Measurements from ENCODE around the gene MIDN. TPM values are rescaled to one million over a fixed set of nuclear protein-coding genes. Genes with fewer than 3 reads are reported as not detected.

Gene MIDN
- polyA plus RNA-seq, 2 of the 4 experiments (the other 2 are of a cell fraction), result 9.1 to 31.4 TPM

GRCh38 chr19:1298235-1298634 is 49.9 kb downstream of the MIDN start:
- CTCF ChIA-PET, result no interaction called here
- Histone ChIP-seq H3K4me3 (no peak overlapping the region), H3K4me1 (peaks cover 8% of the 10 kb centered on the region; the same call in 2 of the 3 replicates), H3K4me2 (no peak overlapping the region), H3K9me3 (no peaks in the 10 kb centered on the region), H3K27ac (no peak overlapping the region)
- ATAC-seq, result no peak
- POLR2A ChIA-PET, result no interaction called here
- 87% methylated on average over 8 of the region's 8 CpGs for WGBS (ENCODE audit: missing lambda C conversion rate)
- no peak for FAIRE-seq
- DNase-seq (ENCODE audit: low read depth in 1 of 2, low spot score in 1 of 2), result no peak
- TF ChIP-seq TP53 (CRISPR knock-in tag; IDR thresholded peaks at IDR 0.05) (no peak), HEYL (CRISPR knock-in tag; IDR thresholded peaks at IDR 0.05) (no peak), RAD21 (conservative IDR thresholded peaks at IDR 0.05 in 1 of 2, IDR thresholded peaks at IDR 0.05 in 1 of 2) (no peak), CBX2 (IDR thresholded peaks at IDR 0.05; ENCODE audit: borderline replicate concordance, low read depth) (no peak), CTCF (IDR thresholded peaks at IDR 0.05) (no peak), BHLHE40 (IDR thresholded peaks at IDR 0.05; ENCODE audit: low read depth, low read length) (no peak), ZFP36 (IDR thresholded peaks at IDR 0.05; ENCODE audit: borderline replicate concordance, partially characterized antibody) (no peak), ESRRA (IDR thresholded peaks at IDR 0.05; ENCODE audit: borderline replicate concordance, low read length) (no peak), E2F6 (IDR thresholded peaks at IDR 0.05; ENCODE audit: borderline replicate concordance, low read depth) (no peak), POLR2AphosphoS2 (conservative IDR thresholded peaks at IDR 0.05; ENCODE audit: low read length) (no peak), NR3C1 (IDR thresholded peaks at IDR 0.05) (no peak), HOXB13 (CRISPR knock-in tag; IDR thresholded peaks at IDR 0.05; ENCODE audit: low read depth) (no peak), SMC3 (IDR thresholded peaks at IDR 0.05) (no peak), RARB (CRISPR knock-in tag; IDR thresholded peaks at IDR 0.05) (no peak), KDM1A (IDR thresholded peaks at IDR 0.05; ENCODE audit: low read depth) (no peak), EHMT2 (IDR thresholded peaks at IDR 0.05; ENCODE audit: low read depth) (no peak), POLR2A (IDR thresholded peaks at IDR 0.05; ENCODE audit: low read length) (no peak)
- TF ChIP-seq, protein P1, sequence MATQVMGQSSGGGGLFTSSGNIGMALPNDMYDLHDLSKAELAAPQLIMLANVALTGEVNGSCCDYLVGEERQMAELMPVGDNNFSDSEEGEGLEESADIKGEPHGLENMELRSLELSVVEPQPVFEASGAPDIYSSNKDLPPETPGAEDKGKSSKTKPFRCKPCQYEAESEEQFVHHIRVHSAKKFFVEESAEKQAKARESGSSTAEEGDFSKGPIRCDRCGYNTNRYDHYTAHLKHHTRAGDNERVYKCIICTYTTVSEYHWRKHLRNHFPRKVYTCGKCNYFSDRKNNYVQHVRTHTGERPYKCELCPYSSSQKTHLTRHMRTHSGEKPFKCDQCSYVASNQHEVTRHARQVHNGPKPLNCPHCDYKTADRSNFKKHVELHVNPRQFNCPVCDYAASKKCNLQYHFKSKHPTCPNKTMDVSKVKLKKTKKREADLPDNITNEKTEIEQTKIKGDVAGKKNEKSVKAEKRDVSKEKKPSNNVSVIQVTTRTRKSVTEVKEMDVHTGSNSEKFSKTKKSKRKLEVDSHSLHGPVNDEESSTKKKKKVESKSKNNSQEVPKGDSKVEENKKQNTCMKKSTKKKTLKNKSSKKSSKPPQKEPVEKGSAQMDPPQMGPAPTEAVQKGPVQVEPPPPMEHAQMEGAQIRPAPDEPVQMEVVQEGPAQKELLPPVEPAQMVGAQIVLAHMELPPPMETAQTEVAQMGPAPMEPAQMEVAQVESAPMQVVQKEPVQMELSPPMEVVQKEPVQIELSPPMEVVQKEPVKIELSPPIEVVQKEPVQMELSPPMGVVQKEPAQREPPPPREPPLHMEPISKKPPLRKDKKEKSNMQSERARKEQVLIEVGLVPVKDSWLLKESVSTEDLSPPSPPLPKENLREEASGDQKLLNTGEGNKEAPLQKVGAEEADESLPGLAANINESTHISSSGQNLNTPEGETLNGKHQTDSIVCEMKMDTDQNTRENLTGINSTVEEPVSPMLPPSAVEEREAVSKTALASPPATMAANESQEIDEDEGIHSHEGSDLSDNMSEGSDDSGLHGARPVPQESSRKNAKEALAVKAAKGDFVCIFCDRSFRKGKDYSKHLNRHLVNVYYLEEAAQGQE (IDR thresholded peaks at IDR 0.05), result no peak
- TF ChIP-seq, protein P2, sequence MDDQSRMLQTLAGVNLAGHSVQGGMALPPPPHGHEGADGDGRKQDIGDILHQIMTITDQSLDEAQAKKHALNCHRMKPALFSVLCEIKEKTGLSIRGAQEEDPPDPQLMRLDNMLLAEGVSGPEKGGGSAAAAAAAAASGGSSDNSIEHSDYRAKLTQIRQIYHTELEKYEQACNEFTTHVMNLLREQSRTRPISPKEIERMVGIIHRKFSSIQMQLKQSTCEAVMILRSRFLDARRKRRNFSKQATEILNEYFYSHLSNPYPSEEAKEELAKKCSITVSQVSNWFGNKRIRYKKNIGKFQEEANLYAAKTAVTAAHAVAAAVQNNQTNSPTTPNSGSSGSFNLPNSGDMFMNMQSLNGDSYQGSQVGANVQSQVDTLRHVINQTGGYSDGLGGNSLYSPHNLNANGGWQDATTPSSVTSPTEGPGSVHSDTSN (IDR thresholded peaks at IDR 0.05), result no peak
- TF ChIP-seq, protein P3, sequence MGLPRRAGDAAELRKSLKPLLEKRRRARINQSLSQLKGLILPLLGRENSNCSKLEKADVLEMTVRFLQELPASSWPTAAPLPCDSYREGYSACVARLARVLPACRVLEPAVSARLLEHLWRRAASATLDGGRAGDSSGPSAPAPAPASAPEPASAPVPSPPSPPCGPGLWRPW (IDR thresholded peaks at IDR 0.05), result no peak

DNA sequence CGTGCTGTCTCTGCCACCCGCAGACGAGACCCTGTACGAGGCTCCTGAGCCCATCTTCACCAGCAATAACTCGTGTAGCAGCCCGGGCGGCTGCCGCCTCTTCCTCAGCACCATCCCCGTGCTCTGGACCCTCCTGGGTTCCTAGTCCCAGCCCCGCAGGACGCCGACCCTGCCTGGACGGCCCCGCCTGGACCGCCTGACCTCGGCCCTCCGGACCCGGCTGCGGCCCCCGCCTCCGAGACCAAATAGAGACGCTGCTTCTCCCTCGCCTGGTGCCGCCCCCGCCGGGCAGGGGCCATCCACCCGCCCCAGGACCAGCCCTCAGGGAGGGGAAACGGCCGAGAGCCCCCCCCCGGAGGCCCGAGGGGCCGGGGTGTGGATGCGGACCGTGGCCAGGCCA is 51.4 kb downstream of the MIDN start:
- FAIRE-seq, result no peak
- no peak for TF ChIP-seq PHF8 (IDR thresholded peaks at IDR 0.05; ENCODE audit: borderline replicate concordance, low read depth)
- TF ChIP-seq ELK1 (IDR thresholded peaks at IDR 0.05; ENCODE audit: low read depth, low read length), result no peak
- no peak for TF ChIP-seq FOSL2 (IDR thresholded peaks at IDR 0.05)
- TF ChIP-seq FOSL2 (CRISPR knock-in tag; IDR thresholded peaks at IDR 0.05), result no peak
- TF ChIP-seq, protein P4, sequence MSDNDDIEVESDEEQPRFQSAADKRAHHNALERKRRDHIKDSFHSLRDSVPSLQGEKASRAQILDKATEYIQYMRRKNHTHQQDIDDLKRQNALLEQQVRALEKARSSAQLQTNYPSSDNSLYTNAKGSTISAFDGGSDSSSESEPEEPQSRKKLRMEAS (IDR thresholded peaks at IDR 0.05), result no peak
- no peak for TF ChIP-seq POLR2A (IDR thresholded peaks at IDR 0.05; ENCODE audit: low read length)
- no peak for TF ChIP-seq RCOR1 (IDR thresholded peaks at IDR 0.05; ENCODE audit: low read depth, low read length)
- no peak for TF ChIP-seq BCL3 (IDR thresholded peaks at IDR 0.05)
- TF ChIP-seq KDM5A (IDR thresholded peaks at IDR 0.05), result no peak
- TF ChIP-seq RNF2 (IDR thresholded peaks at IDR 0.05; ENCODE audit: borderline replicate concordance, low read depth), result no peak
- TF ChIP-seq HOXA7 (CRISPR knock-in tag; IDR thresholded peaks at IDR 0.05), result no peak
- TF ChIP-seq BHLHE40 (IDR thresholded peaks at IDR 0.05; ENCODE audit: low read depth, low read length), result no peak

More for the DNA sequence above, 51.4 kb downstream of the MIDN start:
- Histone ChIP-seq H3K4me1 (peaks cover 8% of the 10 kb centered on the region; the same call in 2 of the 3 replicates), H3K4me2 (no peak overlapping the region), H3K27ac (no peak overlapping the region), H3K4me3 (no peak overlapping the region), H3K9me3 (no peaks in the 10 kb centered on the region)
- CTCF ChIA-PET, result no interaction called here
- WGBS (ENCODE audit: missing lambda C conversion rate), result 75% methylated on average over 13 of the region's 34 CpGs
- no peak for ATAC-seq
- POLR2A ChIA-PET, result no interaction called here
- DNase-seq (ENCODE audit: low read depth in 1 of 2, low spot score in 1 of 2), result no peak

Measured in A549 (cell line).